Stimulated activated CD4-positive, alpha-beta T cell treated with anti-CD3 and anti-CD28 coated beads, Interleukin-2, amount 100 ng/mL, for 24 hours (primary cell): ENCODE data around the gene SYK.

Source experiments
- DNase-seq, 2 donors: peaks; one replicate each; pipeline ENCODE4 v3.0.0-alpha.2; 2020

The SYK gene

DNA sequence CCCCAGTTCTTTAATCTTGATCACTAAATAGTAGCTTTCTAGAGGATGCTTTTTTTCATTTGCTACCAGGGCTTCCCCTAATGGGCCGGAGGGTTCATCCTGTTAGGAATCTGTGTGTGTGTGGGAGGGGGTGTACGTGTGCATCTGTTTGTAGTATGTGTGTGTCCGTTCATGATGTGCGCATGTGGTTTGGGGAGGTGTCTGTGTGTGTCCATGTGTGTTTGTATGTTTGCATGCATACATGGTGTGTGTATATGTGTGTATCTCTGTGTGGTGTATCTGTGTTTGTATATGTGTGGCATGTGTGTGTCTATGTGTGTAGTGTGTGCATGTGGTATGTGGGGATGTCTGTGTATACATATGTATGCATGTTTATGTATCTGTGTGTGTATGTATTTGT is 106.2 kb downstream of the SYK start:
- no peak for DNase-seq

- DNase-seq = no peak
Observed at GRCh38 chr9:90909225-90909624, 107.6 kb downstream of the SYK start.

GRCh38 chr9:90909747-90910283 is 108.2 kb downstream of the SYK start:
- no peak for DNase-seq

DNA sequence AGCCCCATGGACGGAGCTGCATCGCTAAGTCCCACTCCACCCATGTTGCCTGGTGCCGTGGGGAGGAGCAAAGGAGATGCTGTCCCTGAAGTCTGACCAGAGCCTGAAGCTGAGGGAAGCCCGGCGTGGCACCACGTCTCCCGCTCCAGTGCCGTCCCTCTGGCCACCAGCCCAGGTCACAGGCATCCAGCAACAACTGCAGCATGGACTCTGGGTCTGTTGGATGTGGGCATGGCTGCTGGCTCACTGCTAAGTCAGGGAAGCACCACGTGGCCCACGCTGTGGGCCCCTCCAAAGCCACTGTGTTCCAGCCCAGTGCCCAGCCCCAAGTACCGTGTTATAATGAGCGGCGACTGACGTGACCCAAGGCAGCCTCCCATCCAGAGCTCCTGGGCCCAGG is 112.6 kb downstream of the SYK start:
- no peak for DNase-seq

- DNase-seq = peak; percentile 78 to 80
Observed at GRCh38 chr9:90914868-90915483, 113.4 kb downstream of the SYK start.

- peak; percentile 54 to 57 for DNase-seq
Observed at GRCh38 chr9:90915693-90916092, 114.1 kb downstream of the SYK start.

DNA sequence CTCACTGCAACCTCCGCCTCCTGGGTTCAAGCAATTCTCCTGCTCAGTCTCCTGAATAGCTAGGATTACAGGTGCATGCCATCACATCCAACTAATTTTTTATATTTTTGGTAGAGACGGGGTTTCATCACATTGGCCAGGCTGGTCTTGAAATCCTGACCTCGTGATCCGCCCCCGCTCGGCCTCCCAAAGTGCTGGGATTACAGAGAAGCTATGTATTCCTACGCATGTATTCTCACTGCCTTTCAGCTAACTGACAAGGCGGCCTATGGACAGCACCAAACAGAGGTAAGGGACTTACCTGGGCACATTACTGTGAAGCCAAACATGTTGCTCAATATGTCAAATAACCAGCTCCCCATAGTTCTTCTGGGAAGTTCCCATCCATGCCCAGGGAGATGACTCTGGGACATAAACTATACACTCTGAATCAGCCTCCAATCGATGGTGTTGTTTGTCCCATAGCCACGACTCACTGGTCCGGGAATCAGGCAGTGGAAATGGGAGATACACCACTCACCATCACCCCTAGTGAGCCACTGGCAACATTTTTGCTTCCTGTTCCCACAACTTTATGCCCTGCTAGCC is 114.6 kb downstream of the SYK start:
- no peak for DNase-seq

GRCh38 chr9:90919883-90920282 is 118.3 kb downstream of the SYK start:
- DNase-seq = no peak

DNA sequence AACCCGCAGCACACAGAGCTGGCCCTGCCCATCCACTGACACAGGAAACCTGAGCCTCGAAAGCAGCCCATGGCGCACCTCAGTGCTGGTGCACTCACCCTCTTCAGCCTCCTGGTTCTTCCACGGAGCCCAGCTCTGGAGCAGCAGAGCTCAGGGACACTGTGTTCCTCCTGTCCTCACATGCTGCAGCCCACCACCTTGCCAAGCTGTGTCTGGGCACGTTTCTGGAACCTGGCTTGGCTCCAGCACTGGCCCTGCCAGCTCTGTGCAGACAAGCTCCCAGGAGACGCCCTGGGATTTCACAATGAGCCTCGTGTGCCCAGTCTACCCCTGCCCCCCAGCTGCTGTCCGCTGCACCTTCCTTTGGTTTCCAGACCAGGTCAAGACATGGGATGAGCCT is 119.5 kb downstream of the SYK start:
- no peak for DNase-seq

- DNase-seq = no peak
Observed at GRCh38 chr9:90921969-90922368, 120.3 kb downstream of the SYK start.

- no peak for DNase-seq
Observed at GRCh38 chr9:90925581-90926257, 124.1 kb downstream of the SYK start.

DNA sequence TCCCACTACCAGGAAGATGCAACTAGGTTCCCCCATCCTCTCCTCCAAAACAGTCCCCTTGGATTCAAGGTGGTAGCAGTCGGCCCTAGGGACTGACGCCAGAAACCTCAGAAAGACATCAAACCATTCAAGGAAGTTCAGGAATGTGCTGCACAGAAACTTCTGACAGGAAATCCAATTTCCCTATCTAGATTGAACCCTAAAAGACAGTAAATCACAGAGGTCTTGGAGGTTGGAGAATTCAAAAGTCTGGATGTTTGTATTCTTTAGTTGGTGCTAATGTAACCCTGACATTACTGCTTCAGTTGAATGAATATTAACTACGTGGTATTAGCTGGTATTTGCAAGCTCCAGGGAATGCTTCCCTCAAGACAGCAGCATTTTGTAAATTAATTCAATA is 125.3 kb downstream of the SYK start:
- no peak for DNase-seq

DNA sequence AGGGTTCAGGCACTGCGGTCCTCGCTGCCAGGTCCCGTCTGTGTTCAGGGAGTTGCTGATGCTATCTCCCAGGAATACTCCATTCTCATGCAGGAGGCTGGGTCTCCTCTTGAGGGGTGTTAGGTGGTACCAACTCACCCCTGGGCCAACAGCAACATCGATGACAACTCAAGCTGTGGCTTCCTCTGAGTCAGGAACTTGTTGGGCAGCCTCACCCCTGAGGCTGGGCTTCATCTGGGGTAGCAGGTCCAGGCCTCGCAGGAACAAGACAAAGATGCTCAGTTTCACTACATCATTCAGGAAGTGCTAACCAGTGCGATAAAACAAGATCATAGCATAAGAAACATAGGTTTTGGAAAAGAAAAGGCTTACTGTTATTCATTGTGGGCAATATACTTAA is 125.9 kb downstream of the SYK start:
- DNase-seq = no peak

- DNase-seq = no peak
Observed at GRCh38 chr9:90929626-90930025, 128.0 kb downstream of the SYK start.

GRCh38 chr9:90933468-90933867 is 131.8 kb downstream of the SYK start:
- no peak for DNase-seq

GRCh38 chr9:90939351-90939750 is 137.7 kb downstream of the SYK start:
- no peak for DNase-seq

DNA sequence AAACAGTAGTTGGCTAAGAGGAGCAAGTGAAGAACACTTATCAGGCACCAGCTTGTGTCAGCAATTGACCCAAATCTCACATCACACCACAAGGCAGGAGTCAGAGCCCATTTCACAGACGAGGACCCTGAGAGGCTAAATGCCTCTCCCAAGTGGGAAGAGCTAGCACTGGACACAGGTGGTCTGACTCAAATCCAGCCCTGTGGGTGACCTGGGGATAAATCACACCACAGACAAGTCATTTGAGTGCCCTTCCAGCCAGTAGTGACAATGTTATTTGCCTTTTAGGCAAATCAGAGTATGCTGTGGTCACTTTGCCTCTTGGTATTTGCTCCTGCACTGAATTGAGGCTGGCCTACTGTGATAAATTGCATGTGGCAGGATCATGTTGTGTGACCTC is 138.7 kb downstream of the SYK start:
- DNase-seq = no peak

- DNase-seq = no peak
Observed at GRCh38 chr9:90941661-90942060, 140.0 kb downstream of the SYK start.

DNA sequence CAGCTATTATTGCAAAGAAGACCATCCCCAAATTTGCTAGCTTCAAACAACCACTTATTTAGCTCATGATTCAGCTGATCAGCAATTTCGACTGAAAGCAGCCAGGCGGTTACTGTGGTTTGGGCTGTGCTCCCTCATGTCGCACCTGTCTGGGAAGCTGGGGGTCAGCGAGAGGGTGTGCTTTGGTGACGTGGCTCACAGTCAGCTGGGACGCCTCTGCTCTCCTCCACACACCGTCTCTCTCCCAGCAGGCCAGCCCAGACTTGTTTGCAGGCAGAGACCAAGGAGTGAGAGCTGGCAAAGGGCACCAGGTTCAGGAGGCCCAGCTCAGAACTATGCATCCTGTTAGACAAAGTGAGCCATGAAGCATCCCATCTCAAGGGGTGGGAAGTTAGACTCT is 140.9 kb downstream of the SYK start:
- DNase-seq = no peak

GRCh38 chr9:90943341-90943740 is 141.7 kb downstream of the SYK start:
- no peak for DNase-seq

DNA sequence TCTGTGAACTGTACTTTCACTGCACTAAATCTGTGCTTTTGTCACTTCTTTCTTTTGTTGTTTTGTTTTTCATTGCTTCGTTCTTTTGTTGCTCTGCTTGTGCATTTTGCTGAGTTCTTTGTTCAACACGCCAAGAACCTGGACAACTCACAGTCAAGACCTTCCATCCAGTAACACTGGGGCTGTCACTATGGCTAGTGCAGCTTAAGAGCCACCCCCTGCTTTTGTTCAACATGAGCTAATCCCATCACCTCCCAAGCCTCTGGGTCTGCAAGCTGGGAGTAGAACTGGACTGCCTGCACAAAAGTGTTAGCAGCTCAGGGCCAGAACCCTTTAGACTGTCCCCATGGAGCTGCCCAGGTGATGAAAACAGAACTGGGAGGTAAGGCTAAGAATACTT is 143.7 kb downstream of the SYK start:
- DNase-seq = no peak

- no peak for DNase-seq
Observed at GRCh38 chr9:90946982-90947381, 145.4 kb downstream of the SYK start.
